Mesodermal cell (in vitro differentiated cells): ENCODE results near the gene TBC1D22A.
"Not testable (repeated sequence)": the region's sequence is repeated elsewhere in the genome, so short reads cannot be mapped to it uniquely, and the experiment has no call there.

Experiments
- H3K27ac ChIP-seq: 2 replicates; pipeline ENCODE4 v1.7.0; 2013; ENCODE audit warnings: mild to moderate bottlenecking, low read depth, low read length, moderate library complexity; ENCODE audit not compliant: severe bottlenecking
- H3K36me3 ChIP-seq: 2 replicates; pipeline ENCODE4 v1.7.1; 2013; ENCODE audit warnings: mild to moderate bottlenecking, low read length, moderate library complexity; ENCODE audit not compliant: control insufficient read depth, insufficient read depth
- H3K4me1 ChIP-seq: one replicate; pipeline ENCODE4 v1.7.1; 2013; ENCODE audit warnings: mild to moderate bottlenecking, low read length; ENCODE audit not compliant: insufficient read depth, control insufficient read depth, poor library complexity, severe bottlenecking
- H3K4me3 ChIP-seq: 2 replicates; pipeline ENCODE4 v1.7.0; 2013; ENCODE audit warnings: low read length, control low read depth, mild to moderate bottlenecking; ENCODE audit not compliant: insufficient read depth, poor library complexity, severe bottlenecking; ENCODE audit errors: extremely low read depth
- H3K9me3 ChIP-seq: 2 replicates; pipeline ENCODE4 v1.7.1; 2013; ENCODE audit warnings: mild to moderate bottlenecking, low read length, moderate library complexity; ENCODE audit not compliant: control insufficient read depth
- WGBS, 2 experiments: methylation state at CpG; one replicate each; pipeline ENCODE4 v1.1.5; 2013; ENCODE audit warnings: missing lambda C conversion rate in 2 of 2; ENCODE audit not compliant: insufficient coverage in 2 of 2; 5-methylcytosine and 5-hydroxymethylcytosine counted together

TBC1D22A gene

DNA sequence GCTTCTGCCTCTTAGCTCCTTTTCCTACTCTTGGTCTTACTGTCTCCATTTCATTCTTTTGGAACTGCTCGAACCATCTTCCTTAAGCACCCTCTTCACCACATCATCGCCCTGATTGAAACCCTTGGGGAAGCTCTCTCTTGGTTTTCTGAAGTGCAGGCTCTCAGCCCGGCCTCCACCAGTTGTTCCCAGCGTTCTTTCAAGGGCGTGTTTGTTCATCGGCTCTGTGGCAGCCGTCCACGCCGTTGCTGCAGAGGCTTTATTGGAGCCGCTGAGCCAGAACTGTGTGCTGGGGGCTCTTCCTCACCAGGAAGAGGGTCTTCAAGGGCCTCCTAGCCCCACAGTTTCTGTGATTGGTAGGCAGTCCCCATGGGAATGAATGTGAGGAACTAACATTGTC is 214.1 kb downstream of the TBC1D22A start:
- H3K9me3 ChIP-seq, result no peaks in the 10 kb centered on the region
- peaks cover 38% of the 10 kb centered on the region for H3K36me3 ChIP-seq
- 93 to 97% methylated on average over 8 to 10 of the region's 10 CpGs for WGBS, 2 experiments
- H3K27ac ChIP-seq, result no peak overlapping the region
- H3K4me1 ChIP-seq, result peaks cover 2% of the 10 kb centered on the region
- H3K4me3 ChIP-seq, result no peak overlapping the region

DNA sequence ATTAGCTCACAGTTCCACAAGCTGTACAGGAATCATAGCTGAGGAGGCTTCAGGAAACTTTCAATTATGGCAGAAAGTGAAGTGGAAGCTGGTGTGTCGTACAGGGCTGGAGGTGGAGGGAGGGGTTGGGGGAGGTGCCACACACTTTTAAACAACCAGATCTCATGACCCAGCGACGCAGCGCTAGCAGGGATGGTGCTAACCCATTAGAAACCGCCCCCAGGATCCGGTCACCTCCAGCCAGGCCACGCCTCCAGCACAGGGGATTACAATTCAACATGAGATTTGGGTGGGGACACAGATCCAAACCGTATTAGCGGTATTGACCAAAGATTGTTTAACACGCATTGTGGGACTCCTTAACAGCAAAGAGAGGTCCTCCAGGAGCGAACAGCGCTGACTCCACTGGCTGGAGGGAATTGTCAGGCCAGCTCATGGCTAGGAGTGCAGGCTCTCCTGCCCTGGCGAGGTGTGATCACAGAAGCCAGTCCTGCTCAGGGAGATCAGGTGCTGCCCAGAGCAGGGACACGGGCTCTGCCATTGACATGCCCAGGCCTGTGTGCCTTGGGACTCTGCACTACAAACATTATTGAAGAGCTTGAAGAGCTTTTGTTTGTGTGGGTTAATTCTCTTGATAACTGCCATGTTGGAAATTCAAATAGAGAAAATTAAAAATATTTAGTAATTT is 215.3 kb downstream of the TBC1D22A start:
- 94 to 96% methylated on average over 11 to 13 of the region's 14 CpGs for WGBS, 2 experiments
- Histone ChIP-seq H3K4me3 (no peak overlapping the region), H3K27ac (no peak overlapping the region), H3K36me3 (peaks cover 38% of the 10 kb centered on the region), H3K9me3 (no peaks in the 10 kb centered on the region), H3K4me1 (no peaks in the 10 kb centered on the region)

DNA sequence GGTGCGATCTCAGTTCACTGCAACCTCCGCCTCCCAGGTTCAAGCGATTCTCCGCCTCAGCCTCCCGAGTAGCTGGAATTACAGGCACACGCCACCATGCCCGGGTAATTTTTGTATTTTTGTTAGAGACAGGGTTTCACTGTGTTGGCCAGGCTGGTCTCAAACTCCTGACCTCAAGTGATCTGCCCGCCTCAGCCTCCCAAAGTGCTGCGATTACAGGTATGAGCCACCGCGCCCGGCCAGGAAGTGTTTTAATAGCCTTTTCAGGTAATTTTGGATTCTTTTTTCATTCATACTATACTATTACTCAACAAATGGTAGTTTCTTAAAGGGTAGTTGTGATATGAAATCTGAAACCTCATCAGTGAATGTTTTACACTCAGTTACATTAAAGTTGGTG is 216.2 kb downstream of the TBC1D22A start:
- 83 to 95% methylated on average over 8 to 9 of the region's 12 CpGs for WGBS, 2 experiments
- H3K4me3 ChIP-seq, H3K27ac ChIP-seq, H3K9me3 ChIP-seq, H3K4me1 ChIP-seq: not testable (repeated sequence)
- peaks cover 38% of the 10 kb centered on the region for H3K36me3 ChIP-seq

DNA sequence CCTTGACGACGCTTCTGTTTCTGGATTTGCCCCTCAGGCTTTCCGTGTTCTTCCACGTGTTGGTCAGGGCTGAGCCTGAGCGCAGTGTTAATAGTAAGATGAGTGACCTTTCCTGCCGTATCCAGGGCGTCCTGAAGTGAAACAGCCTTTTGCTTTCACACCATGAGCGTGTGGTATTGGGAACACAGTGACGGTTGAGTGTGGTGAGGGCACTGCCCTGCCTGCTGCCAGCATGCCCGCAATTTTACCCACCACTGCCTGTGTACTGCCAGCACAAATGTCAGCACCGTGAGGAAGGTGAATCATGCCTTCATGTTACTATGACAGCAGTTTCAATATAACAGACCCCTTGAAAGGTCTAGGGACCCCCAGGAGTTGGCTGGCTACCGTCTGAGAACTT is 217.1 kb downstream of the TBC1D22A start:
- no peaks in the 10 kb centered on the region for H3K9me3 ChIP-seq

DNA sequence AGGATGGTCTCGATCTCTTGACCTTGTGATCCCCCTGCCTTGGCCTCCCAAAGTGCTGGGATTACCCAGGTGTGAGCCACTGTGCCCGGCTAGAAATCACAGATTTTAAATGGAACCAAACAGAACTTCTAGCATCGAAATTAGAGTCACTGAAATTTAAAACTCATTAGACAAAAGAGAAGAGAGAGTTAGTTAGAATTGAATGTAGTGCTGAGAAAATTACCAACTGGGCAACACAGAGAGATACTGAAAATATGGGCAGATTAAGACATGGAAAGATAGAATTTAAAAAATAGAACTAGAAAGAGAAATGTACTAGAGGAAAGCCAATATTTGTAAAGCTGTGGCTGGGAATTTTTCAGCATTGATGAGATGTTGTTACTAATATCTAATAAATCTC is 217.9 kb downstream of the TBC1D22A start:
- Histone ChIP-seq H3K27ac (no peak overlapping the region), H3K36me3 (peaks cover 29% of the 10 kb centered on the region), H3K4me3 (no peak overlapping the region), H3K9me3 (no peaks in the 10 kb centered on the region), H3K4me1 (no peaks in the 10 kb centered on the region)
- 92 to 100% methylated on average over 1 of the region's 3 CpGs for WGBS, 2 experiments

More for the DNA sequence above, 217.1 kb downstream of the TBC1D22A start:
- no peak overlapping the region for H3K4me3 ChIP-seq
- H3K36me3 ChIP-seq, result peaks cover 36% of the 10 kb centered on the region
- 93 to 96% methylated on average over 9 to 12 of the region's 12 CpGs for WGBS, 2 experiments
- H3K4me1 ChIP-seq, result no peaks in the 10 kb centered on the region
- no peak overlapping the region for H3K27ac ChIP-seq

- Histone ChIP-seq H3K4me3 (no peak overlapping the region), H3K9me3 (no peaks in the 10 kb centered on the region), H3K36me3 (peaks cover 10% of the 10 kb centered on the region), H3K27ac (no peak overlapping the region), H3K4me1 (no peaks in the 10 kb centered on the region)
- 97 to 98% methylated on average over 10 to 14 of the region's 14 CpGs for WGBS, 2 experiments
These were observed 220.2 kb downstream of the TBC1D22A start for GRCh38 chr22:46982635-46983034.

GRCh38 chr22:46983046-46983445 is 220.6 kb downstream of the TBC1D22A start:
- no peaks in the 10 kb centered on the region for H3K4me1 ChIP-seq
- H3K4me3 ChIP-seq, result no peak overlapping the region
- H3K36me3 ChIP-seq, result peaks cover 6% of the 10 kb centered on the region
- 90 to 93% methylated on average over 4 of the region's 4 CpGs for WGBS, 2 experiments
- no peaks in the 10 kb centered on the region for H3K9me3 ChIP-seq
- H3K27ac ChIP-seq, result no peak overlapping the region

- 92 to 94% methylated on average over 14 to 15 of the region's 16 CpGs for WGBS, 2 experiments
- no peak overlapping the region for H3K4me3 ChIP-seq
- H3K36me3 ChIP-seq, result no peaks in the 10 kb centered on the region
- H3K27ac ChIP-seq, result no peak overlapping the region
- no peaks in the 10 kb centered on the region for H3K9me3 ChIP-seq
- no peaks in the 10 kb centered on the region for H3K4me1 ChIP-seq
These were observed 222.5 kb downstream of the TBC1D22A start for GRCh38 chr22:46984751-46985506.

DNA sequence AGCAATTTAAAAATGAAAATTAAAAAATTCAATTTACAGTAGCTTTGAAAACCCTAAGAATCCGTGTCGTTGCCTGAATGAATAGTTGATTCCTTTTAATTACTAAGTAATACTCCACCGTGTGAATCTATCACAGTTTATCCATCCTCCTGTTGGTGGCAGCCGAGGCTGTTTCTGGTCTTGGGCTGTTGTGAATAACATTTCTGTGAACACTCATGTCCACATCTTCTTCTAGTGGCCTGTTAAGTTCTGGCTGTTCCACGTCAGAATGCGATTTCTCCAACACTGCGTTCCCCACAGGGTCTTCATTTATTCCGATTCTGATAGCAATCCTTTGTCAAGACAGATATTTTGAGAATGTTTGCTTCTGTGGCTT is 223.0 kb downstream of the TBC1D22A start:
- 100% methylated on average over 5 to 6 of the region's 8 CpGs for WGBS, 2 experiments
- Histone ChIP-seq H3K27ac (no peak overlapping the region), H3K9me3 (no peaks in the 10 kb centered on the region), H3K36me3 (no peaks in the 10 kb centered on the region), H3K4me1 (no peaks in the 10 kb centered on the region), H3K4me3 (no peak overlapping the region)

DNA sequence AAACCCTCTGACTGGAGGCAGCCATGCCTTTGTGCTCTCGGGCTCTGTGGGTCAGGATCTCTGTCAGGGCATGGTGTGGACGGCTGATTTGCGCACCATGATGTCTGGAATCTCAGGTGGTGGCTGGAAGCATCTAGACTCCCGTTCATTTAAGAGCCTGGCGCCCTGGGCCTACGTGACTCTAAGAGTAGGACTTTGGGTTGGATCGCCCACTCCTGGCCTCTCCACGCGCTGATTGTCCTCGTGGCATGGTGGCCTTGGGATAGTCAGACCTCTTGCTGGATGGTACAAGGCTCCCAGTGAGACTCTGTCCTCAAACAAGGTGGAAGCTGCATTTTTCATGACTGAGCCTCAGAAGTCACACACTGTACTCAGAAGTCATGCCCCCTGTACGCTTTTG is 224.3 kb downstream of the TBC1D22A start:
- no peaks in the 10 kb centered on the region for H3K36me3 ChIP-seq
- H3K9me3 ChIP-seq, result no peaks in the 10 kb centered on the region
- WGBS, 2 experiments, result 96 to 99% methylated on average over 9 of the region's 11 CpGs
- no peak overlapping the region for H3K4me3 ChIP-seq
- H3K27ac ChIP-seq, result no peak overlapping the region
- H3K4me1 ChIP-seq, result no peaks in the 10 kb centered on the region

GRCh38 chr22:46990937-46991550 is 228.6 kb downstream of the TBC1D22A start:
- 92 to 94% methylated on average over 12 of the region's 12 CpGs for WGBS, 2 experiments

More at GRCh38 chr22:46990937-46991550, 228.6 kb downstream of the TBC1D22A start:
- Histone ChIP-seq H3K9me3 (no peaks in the 10 kb centered on the region), H3K36me3 (peaks cover 2% of the 10 kb centered on the region), H3K4me1 (no peaks in the 10 kb centered on the region), H3K27ac (no peak overlapping the region), H3K4me3 (no peak overlapping the region)
